NCI-H187 (cell line): ENCODE results near the gene EEF2.
"Not testable (repeated sequence)": the region's sequence is repeated elsewhere in the genome, so short reads cannot be mapped to it uniquely, and the experiment has no call there.

Experiments
- DNase-seq, 2 experiments: peaks; one replicate each; lab custom pipeline; 2025; lab: John Stamatoyannopoulos, UW

EEF2 gene

DNA sequence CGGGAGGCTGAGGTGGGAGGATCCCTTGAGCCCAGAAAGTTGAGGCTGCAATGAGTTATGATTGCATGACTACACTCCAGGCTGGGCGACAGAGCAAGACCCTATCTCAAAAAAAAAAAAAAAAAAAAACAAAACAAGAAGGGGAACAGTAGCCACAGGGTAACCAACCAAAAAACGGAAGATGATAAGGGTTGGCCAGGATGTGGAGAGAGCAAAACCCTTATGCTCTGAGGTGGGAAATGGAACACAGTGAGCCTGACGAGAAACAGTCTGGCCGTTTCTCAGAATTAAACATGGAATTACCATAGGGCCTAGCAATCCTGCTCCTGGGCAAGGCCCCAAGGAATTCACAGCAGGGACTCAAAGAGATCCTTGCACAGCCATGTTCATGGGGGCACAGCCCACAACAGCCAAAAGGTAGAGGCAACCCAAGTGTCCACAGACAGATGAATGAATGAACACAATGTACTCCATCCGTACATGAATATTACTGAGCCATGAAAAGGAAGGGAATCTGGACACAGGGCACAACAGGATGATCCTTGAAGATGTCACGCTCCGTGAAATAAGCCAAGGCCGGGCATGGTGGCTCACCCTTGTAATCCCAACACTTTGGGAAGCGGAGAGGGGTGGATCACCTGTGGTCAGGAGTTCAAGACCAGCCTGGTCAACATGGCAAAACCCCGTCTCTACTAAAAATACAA lies 41.1 kb downstream of the EEF2 start:
- no peak for DNase-seq

DNA sequence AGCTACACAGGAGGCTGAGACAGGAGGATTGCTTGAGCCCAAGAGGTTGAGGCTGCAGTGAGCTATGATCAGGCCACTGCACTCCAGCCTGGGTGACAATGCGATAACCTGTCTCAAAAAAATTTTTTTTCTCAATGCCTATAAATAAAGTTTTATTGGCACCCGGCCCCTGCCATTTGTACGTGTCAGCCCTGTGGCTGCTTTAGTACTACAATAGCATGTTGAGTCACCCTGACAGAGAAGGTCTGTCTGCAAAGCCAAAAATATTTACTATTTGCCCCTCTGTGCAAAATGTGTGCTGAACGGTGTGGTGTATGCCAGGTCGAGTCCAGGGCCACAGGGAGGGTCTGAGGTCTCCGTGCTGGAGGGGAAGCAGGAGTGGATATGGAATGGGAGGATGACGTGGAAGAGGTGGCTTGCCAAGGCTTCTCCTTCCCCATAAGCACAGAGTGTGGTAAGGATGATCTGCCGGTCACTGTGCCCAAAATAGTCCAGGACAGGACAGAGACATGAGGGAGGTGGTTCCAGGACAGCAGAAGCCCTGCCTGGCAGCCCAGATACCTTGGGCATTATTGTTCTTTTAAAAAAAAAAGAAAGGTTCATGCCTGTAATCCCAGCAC lies 42.4 kb downstream of the EEF2 start:
- no peak for DNase-seq

DNA sequence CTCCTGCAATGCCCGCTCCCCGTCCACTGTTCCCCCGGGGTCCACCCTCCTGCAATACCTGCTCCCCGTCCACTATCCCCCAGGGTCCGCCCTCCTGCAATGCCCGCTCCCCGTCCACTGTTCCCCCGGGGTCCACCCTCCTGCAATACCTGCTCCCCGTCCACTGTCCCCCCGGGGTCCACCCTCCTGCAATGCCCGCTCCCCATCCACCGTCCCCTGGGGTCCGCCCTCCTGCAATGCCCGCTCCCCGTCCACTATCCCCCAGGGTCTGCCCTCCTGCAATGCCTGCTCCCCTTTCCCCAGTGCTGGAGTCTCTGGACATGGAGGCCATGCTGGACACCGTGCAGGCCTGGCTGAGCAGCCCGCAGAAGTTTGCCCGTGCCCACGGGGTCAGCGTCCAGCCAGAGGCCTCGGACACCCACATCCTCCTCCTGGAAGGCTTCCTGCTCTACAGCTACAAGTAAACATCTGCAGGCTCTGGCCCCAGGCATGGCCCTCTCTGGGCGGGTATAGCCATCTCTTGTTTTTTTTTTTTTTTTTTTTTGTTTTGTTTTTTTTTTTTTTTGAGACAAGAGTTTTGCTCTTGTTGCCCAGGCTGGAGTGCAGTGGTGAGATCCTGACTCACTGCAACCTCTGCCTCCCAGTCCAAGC lies 46.8 kb downstream of the EEF2 start:
- not testable (repeated sequence) for DNase-seq

DNA sequence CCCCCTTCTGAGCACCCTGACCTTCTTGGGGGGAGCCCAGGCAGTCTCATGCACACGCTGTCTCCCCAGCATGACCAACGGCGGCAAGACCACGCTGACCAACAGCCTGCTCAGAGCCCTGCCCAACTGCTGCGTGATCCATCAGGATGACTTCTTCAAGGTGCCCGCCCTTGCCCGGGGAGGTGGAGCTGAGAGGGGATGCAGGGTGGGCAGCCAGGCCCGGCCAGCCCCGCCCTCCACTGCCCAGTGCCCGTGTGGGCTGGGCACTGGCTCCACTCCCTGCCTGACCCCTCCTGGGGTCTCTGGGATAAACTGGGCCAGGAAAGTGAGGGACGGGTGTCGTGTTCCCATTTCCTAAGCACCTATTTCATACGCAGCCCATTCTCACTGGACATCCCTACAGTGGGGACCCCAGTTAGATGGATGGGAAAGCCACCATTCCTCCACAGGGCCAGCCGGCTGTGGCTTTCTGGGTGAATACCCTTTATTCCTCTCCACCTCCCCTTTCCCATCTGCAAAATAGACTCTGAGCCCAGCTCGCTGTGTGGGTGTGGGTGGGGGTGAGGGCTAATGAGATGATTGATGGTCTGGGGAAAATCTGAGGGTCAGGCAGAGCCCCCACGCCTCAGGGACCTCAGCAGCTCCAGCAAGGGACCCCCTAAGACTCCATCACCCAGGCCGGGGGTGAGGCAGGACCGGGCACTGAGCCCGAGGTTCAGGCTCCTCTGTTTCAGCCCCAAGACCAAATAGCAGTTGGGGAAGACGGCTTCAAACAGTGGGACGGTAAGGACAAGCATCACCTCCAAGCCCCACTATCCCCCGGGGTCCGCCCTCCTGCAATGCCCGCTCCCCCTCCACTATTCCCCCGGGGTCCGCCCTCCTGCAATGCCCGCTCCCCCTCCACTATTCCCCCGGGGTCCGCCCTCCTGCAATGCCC lies 48.5 kb downstream of the EEF2 start:
- DNase-seq: no peak

DNA sequence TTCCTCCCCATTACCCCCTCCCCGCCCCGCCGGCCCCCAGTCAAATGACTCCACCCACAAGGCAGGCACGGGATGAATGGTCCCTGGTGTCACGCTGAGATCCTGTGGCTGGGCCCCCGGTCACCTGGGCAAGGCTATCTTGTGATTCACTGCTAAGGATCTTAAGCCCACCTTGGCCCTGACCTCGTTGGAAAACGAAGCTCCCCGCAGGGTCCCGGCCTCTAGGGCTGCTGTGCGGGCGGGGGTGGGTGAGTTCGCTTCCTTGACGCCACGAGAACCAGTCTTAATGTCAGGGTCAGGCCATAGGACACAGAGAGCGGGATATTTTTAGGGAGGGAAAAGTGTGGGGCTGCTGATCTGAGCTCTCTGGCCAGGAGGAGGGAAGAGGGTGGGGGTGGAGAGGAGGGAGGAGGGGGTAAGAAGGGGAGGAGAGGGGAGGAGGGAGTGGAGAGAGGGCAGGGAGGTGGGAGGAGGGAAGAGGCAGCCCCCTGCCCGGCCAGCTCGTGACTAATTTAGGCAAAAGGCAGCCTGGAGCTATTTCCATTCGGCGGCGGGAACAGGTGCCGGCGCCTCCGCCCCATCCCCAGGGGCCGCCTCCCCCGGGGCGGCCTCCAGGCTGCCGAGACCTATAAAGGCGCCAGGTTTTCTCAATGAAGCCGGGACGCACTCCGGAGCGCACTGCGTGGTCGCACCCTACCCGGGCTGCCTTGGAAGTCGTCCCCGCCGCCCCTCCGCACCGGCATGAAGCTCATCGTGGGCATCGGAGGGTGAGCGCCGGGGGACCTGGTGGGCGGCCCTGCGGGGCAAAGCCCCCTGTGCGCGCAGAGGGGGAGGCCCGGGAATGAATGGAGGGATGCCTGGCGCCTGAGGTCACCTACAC lies 52.1 kb downstream of the EEF2 start, which contains the start of gene NMRK2:
Gene NMRK2, plus strand, starts transcription at position 139 of the 880 bp plus-strand sequence. Its CDS starts 603 bp downstream, at position 742.
- no peak for DNase-seq

DNA sequence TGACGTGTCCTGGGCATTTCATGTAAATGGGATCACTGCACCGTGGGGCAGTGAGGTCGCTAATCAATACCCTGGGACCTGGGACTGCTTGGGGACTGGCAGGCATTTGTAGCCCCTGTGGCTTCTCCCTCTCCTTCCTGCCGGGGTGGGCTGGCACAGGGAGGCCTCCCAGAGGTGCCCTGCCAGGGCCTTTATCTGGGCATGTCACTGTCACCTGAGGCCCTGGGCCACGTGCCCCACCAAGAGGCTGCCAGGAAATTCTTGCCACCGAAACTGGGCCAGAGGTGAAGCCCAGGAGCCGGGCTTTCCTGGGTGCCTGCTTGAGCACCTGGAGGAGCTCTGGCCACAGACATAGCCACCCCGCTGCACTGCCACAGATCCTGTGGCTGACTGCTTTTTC lies 54.2 kb downstream of the EEF2 start:
- DNase-seq: no peak
